Measurements from ENCODE around the gene AMPH.
"Not testable (repeated sequence)": the region's sequence is repeated elsewhere in the genome, so short reads cannot be mapped to it uniquely, and the experiment has no call there.

- not testable (repeated sequence) for TF ChIP-seq POLR2A (IDR thresholded peaks at IDR 0.05)
- peak in 6 of 12 donors; percentile 9 to 19 (median 14) for TF ChIP-seq CTCF (IDR thresholded peaks at IDR 0.05)
Measured at GRCh38 chr7:38349869-38350583, 281.1 kb downstream of the AMPH start.
